ENCODE data around the gene TSEN34.
"Not testable (repeated sequence)": the region's sequence is repeated elsewhere in the genome, so short reads cannot be mapped to it uniquely, and the experiment has no call there.

Gene TSEN34

GRCh38 chr19:54230031-54230430 lies 38.9 kb downstream of the TSEN34 start:
- POLR2A ChIA-PET = no interaction called here
- TF ChIP-seq CTCF (IDR thresholded peaks at IDR 0.05; ENCODE audit: control extremely low read depth, extremely low read depth, low read depth, missing control alignments) = no peak
- DNase-seq (ENCODE audit: extremely low spot score) = no peak
- CTCF ChIA-PET = interaction anchor here (1.5 kb wide), 1 partner anchor 61 kb away, joined by 4 read pairs; no protein-coding TSS in a partner anchor

- POLR2A ChIA-PET = no interaction called here
Measured at GRCh38 chr19:54231077-54231931, 40.2 kb downstream of the TSEN34 start.

GRCh38 chr19:54233941-54234340 lies 42.8 kb downstream of the TSEN34 start:
- ChIA-PET POLR2A (no interaction called here), CTCF (interaction anchor here (0.9 to 1.8 kb wide), 2 partner anchors 62 to 65 kb away, joined by 3 to 5 read pairs; no protein-coding TSS in a partner anchor)
- no peak for TF ChIP-seq CTCF (IDR thresholded peaks at IDR 0.05; ENCODE audit: control extremely low read depth, extremely low read depth, low read depth, missing control alignments)
- DNase-seq (ENCODE audit: extremely low spot score) = no peak

More at GRCh38 chr19:54231077-54231931, 40.2 kb downstream of the TSEN34 start:
- CTCF ChIA-PET = interaction anchor here (0.9 to 1.9 kb wide), 8 partner anchors 16 to 72 kb away, joined by 4 to 7 read pairs (median 4); partner anchors contain the start of genes MBOAT7, RPS9 and TMC4
- peak; percentile 80 for DNase-seq (ENCODE audit: extremely low spot score)
- TF ChIP-seq CTCF (IDR thresholded peaks at IDR 0.05; ENCODE audit: control extremely low read depth, extremely low read depth, low read depth, missing control alignments) = peak; percentile 91

GRCh38 chr19:54239491-54240371 lies 48.6 kb downstream of the TSEN34 start:
- CTCF ChIA-PET; POLR2A ChIA-PET; DNase-seq (ENCODE audit: extremely low spot score): not testable (repeated sequence)

GRCh38 chr19:54240372-54241336 lies 49.5 kb downstream of the TSEN34 start:
- POLR2A ChIA-PET, CTCF ChIA-PET: not testable (repeated sequence)

GRCh38 chr19:54242234-54242633 lies 51.1 kb downstream of the TSEN34 start:
- DNase-seq (ENCODE audit: extremely low spot score); POLR2A ChIA-PET; CTCF ChIA-PET: not testable (repeated sequence)

More at GRCh38 chr19:54240372-54241336, 49.5 kb downstream of the TSEN34 start:
- not testable (repeated sequence) for DNase-seq (ENCODE audit: extremely low spot score)

- POLR2A ChIA-PET; DNase-seq (ENCODE audit: extremely low spot score); CTCF ChIA-PET: not testable (repeated sequence)
Measured at GRCh38 chr19:54242646-54243045, 51.5 kb downstream of the TSEN34 start, which contains the start of gene LILRA6. Gene LILRA6, minus strand, starts transcription at chr19:54242790.

GRCh38 chr19:54243809-54244208 lies 52.7 kb downstream of the TSEN34 start:
- POLR2A ChIA-PET; CTCF ChIA-PET; DNase-seq (ENCODE audit: extremely low spot score): not testable (repeated sequence)
